ENCODE data around the gene ECHS1. TPM values are rescaled to one million over a fixed set of nuclear protein-coding genes. Genes with fewer than 3 reads are reported as not detected.

The ECHS1 gene
- total and polyA plus RNA-seq, 10 of the 15 experiments (the other 5 are each of a cell fraction or from before 2014, with no cell fraction given) = 32.7 to 164 (median 62.4) TPM

DNA sequence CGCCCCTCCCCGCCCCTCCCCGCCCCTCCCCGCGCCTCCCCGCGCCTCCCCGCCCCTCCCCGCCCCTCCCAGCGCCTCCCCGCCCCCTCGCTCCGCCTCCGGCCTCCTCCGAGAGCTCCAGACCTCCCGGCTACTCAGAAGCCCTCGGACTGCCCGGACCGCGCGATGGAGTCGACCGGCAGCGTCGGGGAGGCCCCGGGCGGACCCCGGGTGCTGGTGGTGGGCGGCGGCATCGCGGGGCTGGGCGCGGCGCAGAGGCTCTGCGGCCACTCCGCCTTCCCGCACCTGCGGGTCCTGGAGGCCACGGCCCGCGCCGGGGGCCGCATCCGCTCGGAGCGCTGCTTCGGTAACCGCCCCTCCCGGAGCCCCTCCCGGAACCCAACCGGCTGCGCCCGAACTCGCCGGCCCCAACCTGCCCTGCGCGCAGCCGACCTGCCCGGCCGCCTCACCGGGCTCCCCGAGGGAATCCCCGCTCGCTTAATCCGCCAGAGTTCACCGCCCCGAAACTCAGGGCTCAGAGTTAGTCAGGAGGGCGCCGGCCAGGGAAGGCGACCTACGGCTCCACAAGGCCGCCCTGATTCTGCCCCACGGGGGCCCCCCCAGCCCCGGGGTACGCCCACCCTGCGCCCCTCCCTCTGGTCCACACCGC, 6.1 kb upstream of the ECHS1 start, which contains the start of gene PAOX:
TSS of gene PAOX (plus strand) at position 111 of the 649 bp plus-strand sequence. CDS start at position 166, 55 bp downstream.
- Histone ChIP-seq H3K79me2 (ENCODE audit: control insufficient read depth, insufficient read depth, low read length) (peaks cover 3% of the 10 kb centered on the region; the same call in 1 of the 2 replicates), H3K4me2 (ENCODE audit: control insufficient read depth, insufficient read depth) (peak within 1 kb of the TSS; percentile 98), H3K9ac (ENCODE audit: control insufficient read depth, insufficient read depth, low read length) (peak within 1 kb of the TSS; percentile 70), H3K27ac (ENCODE audit: control insufficient read depth, insufficient read depth) (peak within 1 kb of the TSS; percentile 48; the same call in 1 of the 2 replicates), H4K20me1 (ENCODE audit: control insufficient read depth, insufficient read depth) (no peaks in the 10 kb centered on the region), H2AFZ (ENCODE audit: control insufficient read depth, low read depth, low read length) (peak within 1 kb of the TSS; percentile 90), H3K36me3 (ENCODE audit: control insufficient read depth in 2 of 2, insufficient read depth in 2 of 2, low read length in 1 of 2) (no peaks in the 10 kb centered on the region), H3K9me3 (replicated peaks; ENCODE audit: control insufficient read depth, insufficient read depth, low read length) (no peaks in the 10 kb centered on the region), H3K4me3 (peak within 1 kb of the TSS; percentile 85), H3K4me1 (ENCODE audit: control insufficient read depth, insufficient read depth, low read length) (peaks cover 9% of the 10 kb centered on the region), H3K27me3 (replicated peaks in 1 of 2; ENCODE audit: control insufficient read depth in 2 of 2, insufficient read depth in 2 of 2, low read length in 1 of 2) (no peaks in the 10 kb centered on the region)
- ChIA-PET SMC1A (ENCODE audit: uncharacterized antibody, unreplicated experiment) (interaction anchor here (1.3 to 1.5 kb wide), 2 partner anchors 9 to 18 kb away, joined by 3 to 5 read pairs; no protein-coding TSS in a partner anchor), CTCF (interaction anchor here (0.5 to 1.5 kb wide), 2 partner anchors 10 to 63 kb away, joined by 3 to 4 read pairs; no protein-coding TSS in a partner anchor), RAD21 (ENCODE audit: unreplicated experiment) (interaction anchor here (0.5 to 3.8 kb wide), 4 partner anchors 8 to 807 kb away, joined by 3 to 13 read pairs (median 6); no protein-coding TSS in a partner anchor), POLR2A (interaction anchor here (0.6 to 3.1 kb wide), 3 partner anchors 10 to 22 kb away, joined by 5 to 31 read pairs (median 5); partner anchors contain the start of gene FUOM)
- DNase-seq (ENCODE audit: low read depth, low spot score) = no peak
- FAIRE-seq = no peak
- no TSS peak for BruUV-seq (replicated peaks)
- ATAC-seq = peak; percentile 79
- under 1% methylated on average over 38 of the region's 78 CpGs for WGBS (ENCODE audit: insufficient coverage, insufficient replicate concordance, low lambda C conversion rate, missing lambda C conversion rate)
- intact Hi-C loops (cut with micrococcal nuclease; ENCODE audit: unreplicated experiment) (no loop called here), in situ Hi-C loops (cut with MboI) (no loop called here)
- no peak for TF ChIP-seq PAX5 (IDR thresholded peaks at IDR 0.05; ENCODE audit: borderline replicate concordance, low read depth, low read length)
- peak; percentile 69 for TF ChIP-seq IKZF1 (conservative IDR thresholded peaks at IDR 0.05)
- no peak for TF ChIP-seq TAF1 (IDR thresholded peaks at IDR 0.05; ENCODE audit: borderline replicate concordance, low read depth, low read length)
- TF ChIP-seq SIN3A (IDR thresholded peaks at IDR 0.05; ENCODE audit: low read depth, low read length) = no peak
- no peak for TF ChIP-seq WRNIP1 (IDR thresholded peaks at IDR 0.05; ENCODE audit: borderline replicate concordance, low read depth, low read length)
- TF ChIP-seq CBFB (IDR thresholded peaks at IDR 0.05; ENCODE audit: low read depth) = no peak
- TF ChIP-seq HCFC1 (IDR thresholded peaks at IDR 0.05; ENCODE audit: low read length) = no peak
- TF ChIP-seq POU2F2 (IDR thresholded peaks at IDR 0.05; ENCODE audit: borderline replicate concordance, low read depth, low read length) = no peak
- TF ChIP-seq ZNF687 (IDR thresholded peaks at IDR 0.05) = no peak; the same call in 1 of the 2 replicates
- no peak for TF ChIP-seq ZNF274 (IDR thresholded peaks at IDR 0.05; ENCODE audit: insufficient read depth, insufficient read length)
- TF ChIP-seq MYB (IDR thresholded peaks at IDR 0.05; ENCODE audit: borderline replicate concordance, low read depth, low read length) = no peak
- peak; percentile 22 for TF ChIP-seq MEF2B (IDR thresholded peaks at IDR 0.05; ENCODE audit: partially characterized antibody, poor library complexity, severe bottlenecking)
- no peak for TF ChIP-seq GABPA (IDR thresholded peaks at IDR 0.05; ENCODE audit: low read depth)
- TF ChIP-seq BCL11A (IDR thresholded peaks at IDR 0.05; ENCODE audit: low read depth, low read length) = no peak
- TF ChIP-seq, protein P1, sequence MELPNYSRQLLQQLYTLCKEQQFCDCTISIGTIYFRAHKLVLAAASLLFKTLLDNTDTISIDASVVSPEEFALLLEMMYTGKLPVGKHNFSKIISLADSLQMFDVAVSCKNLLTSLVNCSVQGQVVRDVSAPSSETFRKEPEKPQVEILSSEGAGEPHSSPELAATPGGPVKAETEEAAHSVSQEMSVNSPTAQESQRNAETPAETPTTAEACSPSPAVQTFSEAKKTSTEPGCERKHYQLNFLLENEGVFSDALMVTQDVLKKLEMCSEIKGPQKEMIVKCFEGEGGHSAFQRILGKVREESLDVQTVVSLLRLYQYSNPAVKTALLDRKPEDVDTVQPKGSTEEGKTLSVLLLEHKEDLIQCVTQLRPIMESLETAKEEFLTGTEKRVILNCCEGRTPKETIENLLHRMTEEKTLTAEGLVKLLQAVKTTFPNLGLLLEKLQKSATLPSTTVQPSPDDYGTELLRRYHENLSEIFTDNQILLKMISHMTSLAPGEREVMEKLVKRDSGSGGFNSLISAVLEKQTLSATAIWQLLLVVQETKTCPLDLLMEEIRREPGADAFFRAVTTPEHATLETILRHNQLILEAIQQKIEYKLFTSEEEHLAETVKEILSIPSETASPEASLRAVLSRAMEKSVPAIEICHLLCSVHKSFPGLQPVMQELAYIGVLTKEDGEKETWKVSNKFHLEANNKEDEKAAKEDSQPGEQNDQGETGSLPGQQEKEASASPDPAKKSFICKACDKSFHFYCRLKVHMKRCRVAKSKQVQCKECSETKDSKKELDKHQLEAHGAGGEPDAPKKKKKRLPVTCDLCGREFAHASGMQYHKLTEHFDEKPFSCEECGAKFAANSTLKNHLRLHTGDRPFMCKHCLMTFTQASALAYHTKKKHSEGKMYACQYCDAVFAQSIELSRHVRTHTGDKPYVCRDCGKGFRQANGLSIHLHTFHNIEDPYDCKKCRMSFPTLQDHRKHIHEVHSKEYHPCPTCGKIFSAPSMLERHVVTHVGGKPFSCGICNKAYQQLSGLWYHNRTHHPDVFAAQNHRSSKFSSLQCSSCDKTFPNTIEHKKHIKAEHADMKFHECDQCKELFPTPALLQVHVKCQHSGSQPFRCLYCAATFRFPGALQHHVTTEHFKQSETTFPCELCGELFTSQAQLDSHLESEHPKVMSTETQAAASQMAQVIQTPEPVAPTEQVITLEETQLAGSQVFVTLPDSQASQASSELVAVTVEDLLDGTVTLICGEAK (IDR thresholded peaks at IDR 0.05; ENCODE audit: borderline replicate concordance) = no peak
- TF ChIP-seq CHD4 (IDR thresholded peaks at IDR 0.05) = no peak
- TF ChIP-seq TCF3 (IDR thresholded peaks at IDR 0.05; ENCODE audit: borderline replicate concordance, insufficient read depth, low read depth, low read length) = no peak

Measured in GM12878 (cell line).